SU-DHL-6 (cell line): Measurements from ENCODE around the gene TAX1BP1.

ENCODE experiments used
- CTCF ChIP-seq: fragments of 200-600 bp; sonication (generic); IDR thresholded peaks from one replicate; pipeline ENCODE4 v1.5.1; 2017; ENCODE audit warnings: antibody characterized with exemption, mild to moderate bottlenecking, low read length, moderate library complexity; ENCODE audit not compliant: insufficient read depth, poor library complexity, severe bottlenecking
- EZH2phosphoT487 ChIP-seq: fragments of 200-600 bp; sonication (generic), shearing (Covaris generic); conservative IDR thresholded peaks from 2 replicates; pipeline ENCODE4 v1.6.1; 2018; ENCODE audit warnings: mild to moderate bottlenecking, antibody characterized with exemption, low read length, moderate library complexity, mixed read lengths

DNA sequence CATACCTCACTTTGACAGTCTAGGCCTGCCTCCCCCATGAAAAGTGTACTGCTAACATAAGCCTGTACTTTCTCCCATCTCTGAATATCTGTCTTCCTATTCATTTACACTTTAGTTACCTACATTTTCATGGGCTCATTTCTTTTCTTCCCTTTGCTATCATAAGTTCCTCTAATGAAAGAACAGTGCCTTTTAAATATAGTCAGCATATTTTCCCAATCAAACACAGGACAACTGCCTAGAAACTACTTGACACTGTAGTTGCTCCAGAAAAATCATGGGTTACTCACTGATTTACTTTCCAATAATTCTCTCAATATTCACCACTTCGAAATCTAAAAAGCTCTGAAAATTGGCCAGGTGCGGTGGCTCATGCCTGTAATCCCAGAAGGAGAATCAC, 2.8 kb upstream of the TAX1BP1 start:
- no peak for TF ChIP-seq CTCF
- TF ChIP-seq EZH2phosphoT487 = no peak
